Small intestine (tissue), 7 donors: ENCODE data around the gene ARMC6. TPM values are rescaled to one million over a fixed set of nuclear protein-coding genes. Genes with fewer than 3 reads are reported as not detected.

Experiments used
- DNase-seq, 2 donors: peaks; one replicate each; pipeline versions ENCODE4 v3.0.0 to v3.0.0-alpha.2; 2013
- FAIRE-seq: peaks from 2 replicates; lab custom pipeline; 2012; peaks lifted over from hg19 to GRCh38; lab: Jason Lieb, UNC
- H3K27ac ChIP-seq, 3 donors: one replicate each; pipeline ENCODE4 v1.5.1; 2013; ENCODE audit warnings: low read length in 2 of 3, mild to moderate bottlenecking in 2 of 3, control low read depth in 1 of 3, inconsistent platforms in 1 of 3, low read depth in 1 of 3, moderate library complexity in 1 of 3
- H3K27me3 ChIP-seq, 3 donors: one replicate each; pipeline ENCODE4 v1.6.1; 2013; ENCODE audit warnings: low read length in 3 of 3, inconsistent platforms in 1 of 3; ENCODE audit not compliant: control insufficient read depth in 3 of 3, insufficient read depth in 3 of 3
- H3K36me3 ChIP-seq, 3 donors: one replicate each; pipeline ENCODE4 v1.6.1; 2013; ENCODE audit warnings: low read length in 3 of 3, inconsistent platforms in 1 of 3, low read depth in 1 of 3, mild to moderate bottlenecking in 1 of 3, moderate library complexity in 1 of 3; ENCODE audit not compliant: control insufficient read depth in 3 of 3, insufficient read depth in 2 of 3
- H3K4me1 ChIP-seq, 3 donors: one replicate each; pipeline ENCODE4 v1.6.1; 2013; ENCODE audit warnings: low read length in 2 of 3, inconsistent platforms in 1 of 3, low read depth in 1 of 3, mild to moderate bottlenecking in 1 of 3, moderate library complexity in 1 of 3; ENCODE audit not compliant: control insufficient read depth in 3 of 3, insufficient read depth in 2 of 3
- H3K4me3 ChIP-seq, 3 donors: one replicate each; pipeline ENCODE4 v1.5.1; 2013; ENCODE audit warnings: low read length in 3 of 3, control low read depth in 1 of 3, inconsistent platforms in 1 of 3, low read depth in 1 of 3, mild to moderate bottlenecking in 1 of 3, moderate library complexity in 1 of 3
- H3K9me3 ChIP-seq, 2 donors: one replicate each; pipeline ENCODE4 v1.6.1; 2013; ENCODE audit warnings: low read depth in 1 of 2, low read length in 1 of 2; ENCODE audit not compliant: control insufficient read depth in 2 of 2, insufficient read depth in 1 of 2
- WGBS, 3 donors: extraction: QIAGEN DNeasy Blood & Tissue Kit; methylation state at CpG; one replicate each; pipeline ENCODE4 v1.1.7; 2013; 5-methylcytosine and 5-hydroxymethylcytosine counted together
- polyA plus RNA-seq, 4 donors: library from polyadenylated mRNA; stranded (reverse) in 3 of 4; unstranded in 1 of 4; fragments of 200-250 nt in 3 of 4; fragments of 120-200 nt in 1 of 4; gene quantifications; one replicate each; pipeline versions ENCODE4 v1.2.1 to v1.2.3, GENCODE V29; 2013
- donor health status: healthy with polysubstance abuse.
- donor health status: control.
- donor health status: control.
- donor health status: Bipolar disorder and iron deficiency.
- donor health status: healthy.

Gene ARMC6
- polyA plus RNA-seq, 4 donors = 17.4 to 25.1 (median 21.2) TPM

DNA sequence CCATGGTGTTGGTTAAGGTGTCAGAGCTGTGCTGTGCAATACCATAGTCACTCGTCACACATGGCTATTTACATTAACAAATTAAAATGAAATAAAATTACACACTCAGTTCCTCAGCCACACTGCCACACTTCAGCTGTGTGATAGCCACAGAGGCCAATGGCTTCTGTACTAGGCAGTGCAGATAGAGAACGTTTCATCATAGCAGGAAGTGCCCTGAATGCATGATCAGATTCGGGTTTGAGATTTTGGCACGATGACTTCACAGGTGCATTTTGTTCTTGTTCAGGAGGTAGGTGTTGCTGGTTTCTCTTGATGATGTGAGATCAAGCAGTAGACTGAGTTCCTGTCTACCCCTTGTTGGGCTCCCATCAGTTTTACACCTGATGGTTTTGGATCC, 6.5 kb downstream of the ARMC6 start:
- Histone ChIP-seq H3K27me3 (no peaks in the 10 kb centered on the region), H3K27ac (no peak overlapping the region), H3K4me3 (no peak overlapping the region), H3K36me3 (peaks cover 0 to 43% (median 0%) of the 10 kb centered on the region in 3 donors), H3K4me1 (no peaks in the 10 kb centered on the region), H3K9me3 (peaks cover 0 to 9% of the 10 kb centered on the region in 2 donors)
- 58 to 70% (median 66%) methylated on average over 4 of the region's 4 CpGs for WGBS, 3 donors
- FAIRE-seq = no peak
- DNase-seq = no peak

DNA sequence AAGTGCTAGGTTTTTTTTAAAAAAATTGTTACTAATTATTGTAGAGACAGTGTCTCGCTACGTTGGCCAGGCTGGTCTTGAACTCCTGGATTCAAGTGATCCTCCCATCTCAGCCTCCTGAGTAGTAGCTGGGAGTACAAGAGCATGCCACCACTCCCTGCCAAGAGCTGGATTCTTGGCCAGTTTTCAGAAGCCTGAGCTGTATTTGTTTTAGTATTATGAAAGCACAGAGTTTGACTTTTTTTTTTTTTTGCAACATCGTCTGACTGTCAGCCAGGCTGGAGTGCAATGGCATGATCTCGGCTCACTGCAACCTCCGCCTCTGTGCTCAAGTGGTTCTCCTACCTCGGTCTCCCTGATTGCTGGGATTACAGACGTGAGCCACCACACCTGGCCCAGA, 7.0 kb downstream of the ARMC6 start:
- FAIRE-seq (no peak), DNase-seq (no peak)
- Histone ChIP-seq H3K4me1 (no peaks in the 10 kb centered on the region), H3K4me3 (no peak overlapping the region), H3K27me3 (no peaks in the 10 kb centered on the region), H3K9me3 (peaks cover 0 to 9% of the 10 kb centered on the region in 2 donors), H3K27ac (no peak overlapping the region), H3K36me3 (peaks cover 0 to 46% (median 0%) of the 10 kb centered on the region in 3 donors)
- WGBS, 3 donors = 58 to 61% (median 61%) methylated on average over 7 of the region's 7 CpGs

- WGBS, 3 donors = 92 to 97% (median 93%) methylated on average over 13 of the region's 13 CpGs
- H3K9me3 ChIP-seq = peaks cover 0 to 4% of the 10 kb centered on the region in 2 donors
- H3K27ac ChIP-seq = no peak overlapping the region
- peaks cover 0 to 52% (median 0%) of the 10 kb centered on the region in 3 donors for H3K36me3 ChIP-seq
- FAIRE-seq (no peak), DNase-seq (no peak)
- no peak overlapping the region for H3K4me3 ChIP-seq
- H3K4me1 ChIP-seq = no peaks in the 10 kb centered on the region
- H3K27me3 ChIP-seq = no peaks in the 10 kb centered on the region
These were observed 9.4 kb downstream of the ARMC6 start for GRCh38 chr19:19042732-19043280.

- Histone ChIP-seq H3K9me3 (no peaks in the 10 kb centered on the region), H3K27ac (no peak overlapping the region), H3K4me1 (no peaks in the 10 kb centered on the region), H3K4me3 (no peak overlapping the region), H3K27me3 (no peaks in the 10 kb centered on the region), H3K36me3 (peaks cover 0 to 56% (median 0%) of the 10 kb centered on the region in 3 donors)
- WGBS, 3 donors = 87 to 100% (median 91%) methylated on average over 4 to 6 of the region's 6 CpGs
- FAIRE-seq (no peak), DNase-seq (no peak)
These were observed 10.1 kb downstream of the ARMC6 start for GRCh38 chr19:19043481-19043880.

DNA sequence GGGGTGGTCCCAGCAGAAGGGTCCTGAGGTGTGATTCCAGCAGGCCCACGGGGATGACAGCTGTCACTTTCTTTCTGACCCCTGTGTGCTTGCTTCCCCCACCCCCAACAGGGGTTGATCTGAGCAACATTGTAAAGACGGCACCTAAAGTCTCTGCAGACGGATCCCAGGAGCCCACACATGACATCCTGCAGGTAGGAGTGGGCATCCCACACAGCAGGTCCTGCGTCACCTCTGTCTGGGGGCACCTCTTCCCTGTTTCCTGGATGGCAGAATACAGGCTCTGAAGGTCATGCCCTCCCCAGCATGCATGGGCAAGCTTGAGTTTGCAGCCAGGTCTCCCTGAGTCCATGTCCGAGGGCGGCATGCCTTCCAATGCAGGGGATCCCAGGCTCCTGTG, 10.5 kb downstream of the ARMC6 start:
- Histone ChIP-seq H3K4me3 (no peak overlapping the region), H3K27me3 (no peaks in the 10 kb centered on the region), H3K9me3 (no peaks in the 10 kb centered on the region), H3K36me3 (peaks cover 0 to 54% (median 0%) of the 10 kb centered on the region in 3 donors), H3K4me1 (no peaks in the 10 kb centered on the region), H3K27ac (no peak overlapping the region)
- 93 to 96% (median 95%) methylated on average over 6 of the region's 6 CpGs for WGBS, 3 donors
- DNase-seq (no peak), FAIRE-seq (no peak)

DNA sequence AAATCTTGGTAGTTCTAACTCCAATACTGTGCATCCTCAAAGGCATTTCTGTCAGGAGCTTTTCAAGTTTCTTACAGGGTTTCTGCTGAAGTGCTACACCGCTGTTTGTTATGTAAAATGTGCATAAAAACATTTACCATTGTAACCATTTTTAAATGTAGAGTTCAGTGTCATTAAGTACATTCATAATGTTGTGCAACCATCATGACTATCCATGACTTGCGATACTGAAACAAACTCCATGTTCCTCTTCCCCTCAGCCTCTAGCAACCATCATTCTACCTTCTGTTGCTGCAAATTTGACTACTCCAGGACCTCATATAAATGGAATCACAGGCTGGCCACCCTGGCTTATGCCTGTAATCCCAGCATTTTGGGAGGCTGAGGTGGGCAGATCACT, 16.0 kb downstream of the ARMC6 start:
- DNase-seq = no peak

GRCh38 chr19:19050104-19050503, 16.7 kb downstream of the ARMC6 start:
- no peak overlapping the region for H3K27ac ChIP-seq
- no peak overlapping the region for H3K4me3 ChIP-seq
- DNase-seq (no peak), FAIRE-seq (no peak)
- no peaks in the 10 kb centered on the region for H3K4me1 ChIP-seq
- H3K9me3 ChIP-seq = no peaks in the 10 kb centered on the region
- peaks cover 0 to 70% (median 5%) of the 10 kb centered on the region in 3 donors for H3K36me3 ChIP-seq
- WGBS, 3 donors = 90 to 96% (median 94%) methylated on average over 4 of the region's 4 CpGs
- H3K27me3 ChIP-seq = no peaks in the 10 kb centered on the region

More for the DNA sequence above, 16.0 kb downstream of the ARMC6 start:
- Histone ChIP-seq H3K27me3 (no peaks in the 10 kb centered on the region), H3K4me3 (no peak overlapping the region), H3K9me3 (no peaks in the 10 kb centered on the region), H3K27ac (no peak overlapping the region), H3K36me3 (peaks cover 0 to 69% (median 5%) of the 10 kb centered on the region in 3 donors), H3K4me1 (no peaks in the 10 kb centered on the region)
- 94 to 98% (median 97%) methylated on average over 2 of the region's 2 CpGs for WGBS, 3 donors
- FAIRE-seq = no peak

DNA sequence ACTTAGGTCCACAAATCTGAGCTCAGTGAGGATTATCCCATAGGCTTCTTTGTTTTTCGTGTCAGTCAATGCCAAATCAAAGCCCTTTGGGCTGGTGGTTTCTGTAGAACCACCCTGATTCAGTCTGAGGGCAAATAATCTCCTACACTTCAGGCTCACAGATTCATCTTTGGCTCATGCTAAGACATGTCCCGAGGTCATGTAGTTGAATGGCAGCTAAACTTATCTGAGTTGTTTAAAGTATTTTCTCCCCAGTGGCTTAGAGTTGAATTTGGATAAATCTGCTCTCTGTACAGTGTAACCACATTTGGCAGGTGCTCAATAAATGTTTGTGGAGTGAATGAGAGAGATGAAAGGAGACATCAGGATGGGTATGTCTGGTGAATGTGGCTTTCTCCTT, 17.3 kb downstream of the ARMC6 start:
- no peak for DNase-seq
- H3K36me3 ChIP-seq = peaks cover 0 to 75% (median 5%) of the 10 kb centered on the region in 3 donors
- H3K27ac ChIP-seq = no peak overlapping the region
- FAIRE-seq = no peak
- H3K4me1 ChIP-seq = no peaks in the 10 kb centered on the region
- H3K27me3 ChIP-seq = no peaks in the 10 kb centered on the region
- 90 to 93% (median 92%) methylated on average over 2 of the region's 2 CpGs for WGBS, 3 donors
- H3K9me3 ChIP-seq = no peaks in the 10 kb centered on the region
- no peak overlapping the region for H3K4me3 ChIP-seq
